HG02943 (cell line): ENCODE data around the gene ARHGEF16.

Experiments
- ATAC-seq: cut with Tn5 transposase; IDR thresholded peaks from one replicate; pipeline ENCODE4 v1.9.1; 2021; ENCODE audit warnings: mild to moderate bottlenecking, low read depth, moderate library complexity; ENCODE audit not compliant: unreplicated experiment

The ARHGEF16 gene

DNA sequence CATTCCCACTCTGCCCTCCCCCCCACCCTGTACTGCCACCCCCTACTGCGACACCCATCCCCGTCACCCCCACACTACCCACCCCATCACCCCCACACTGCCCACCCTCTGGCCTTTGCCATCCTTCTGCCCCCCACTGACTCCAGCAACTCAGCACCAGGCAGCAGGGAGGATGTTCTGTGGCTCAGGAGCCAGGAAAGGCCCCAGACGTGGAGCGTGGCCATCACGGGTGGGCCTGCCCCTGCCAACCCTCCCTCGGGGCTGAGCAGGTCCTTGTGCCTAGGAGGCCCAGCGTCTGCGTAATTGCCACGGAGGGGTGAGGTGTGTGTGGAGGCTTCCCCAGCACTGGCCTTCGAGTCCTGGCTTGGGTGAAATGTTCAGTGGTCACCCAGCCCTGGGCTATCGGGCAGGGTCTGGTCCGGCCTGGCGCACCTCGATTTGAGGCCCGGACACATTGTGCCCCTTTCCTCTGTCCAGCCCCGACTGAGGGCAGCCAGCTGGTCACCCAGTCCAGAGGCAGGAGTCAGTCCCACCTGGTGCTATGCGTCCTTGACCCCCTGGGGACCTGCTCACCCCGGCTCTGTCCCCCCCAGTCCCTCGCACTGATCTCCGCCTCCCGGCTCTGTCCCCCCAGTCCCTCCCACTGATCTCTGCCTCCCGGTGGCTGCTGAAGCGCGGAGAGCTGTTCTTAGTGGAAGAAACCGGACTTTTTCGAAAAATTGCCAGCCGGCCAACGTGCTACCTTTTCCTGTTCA is 23.0 kb downstream of the ARHGEF16 start:
- no peak for ATAC-seq

DNA sequence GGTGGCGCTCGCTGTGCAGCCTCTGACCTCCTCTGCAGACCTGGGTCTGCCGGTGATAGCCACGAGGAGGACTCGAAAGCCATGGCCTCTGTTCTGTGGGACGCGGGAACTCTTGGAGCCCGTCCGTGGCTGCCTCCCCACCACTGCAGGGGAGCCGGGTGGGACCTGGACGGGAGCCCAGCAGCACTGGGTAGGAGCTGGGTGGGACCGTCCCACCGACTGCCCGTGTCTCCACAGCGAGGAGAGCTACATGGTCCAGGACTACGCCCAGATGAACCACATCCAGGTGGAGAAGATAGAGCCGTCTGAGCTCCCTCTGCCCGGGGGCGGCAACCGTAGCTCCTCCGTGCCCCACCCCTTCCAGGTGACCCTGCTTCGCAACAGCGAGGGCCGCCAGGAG is 23.7 kb downstream of the ARHGEF16 start:
- ATAC-seq = no peak

DNA sequence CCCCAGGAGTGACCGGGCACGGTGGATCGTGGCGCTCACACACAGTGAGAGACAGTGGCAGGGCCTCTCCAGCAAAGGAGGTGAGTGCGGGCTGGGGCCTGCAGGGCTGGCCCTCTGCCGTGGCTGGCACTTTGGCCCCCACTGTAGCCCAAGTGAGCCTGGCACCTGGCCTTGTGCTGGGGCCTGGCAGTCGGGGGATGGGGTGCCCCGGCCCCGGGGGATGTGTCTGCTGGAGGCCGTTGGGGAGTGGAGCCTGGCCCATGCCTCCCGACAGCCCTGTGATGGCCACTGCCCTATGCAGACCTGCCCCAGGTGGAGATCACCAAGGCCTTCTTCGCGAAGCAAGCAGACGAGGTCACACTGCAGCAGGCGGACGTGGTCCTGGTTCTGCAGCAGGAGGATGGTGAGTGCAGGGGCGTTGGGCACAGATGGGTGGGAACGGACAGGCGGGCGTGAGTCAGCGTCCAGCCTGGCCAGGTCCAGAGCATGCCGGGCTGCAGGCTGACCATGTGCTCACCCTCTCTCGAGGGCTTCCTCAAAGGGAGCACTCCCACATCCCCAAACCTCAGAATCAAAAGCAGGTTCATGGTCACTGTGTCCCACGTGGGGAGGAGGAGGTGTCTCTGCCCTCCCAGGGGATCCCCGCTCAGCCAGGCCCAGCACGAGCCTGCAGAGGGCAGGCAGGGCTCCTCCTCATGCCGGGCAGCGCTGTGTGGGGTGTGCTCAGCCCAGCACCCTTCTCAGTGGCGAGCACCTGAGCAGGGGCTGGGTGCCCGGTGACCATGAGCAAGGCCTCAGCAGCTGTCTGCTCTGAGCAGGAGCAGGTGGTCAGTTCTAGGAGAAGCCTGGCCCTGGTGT is 25.3 kb downstream of the ARHGEF16 start:
- no peak for ATAC-seq

DNA sequence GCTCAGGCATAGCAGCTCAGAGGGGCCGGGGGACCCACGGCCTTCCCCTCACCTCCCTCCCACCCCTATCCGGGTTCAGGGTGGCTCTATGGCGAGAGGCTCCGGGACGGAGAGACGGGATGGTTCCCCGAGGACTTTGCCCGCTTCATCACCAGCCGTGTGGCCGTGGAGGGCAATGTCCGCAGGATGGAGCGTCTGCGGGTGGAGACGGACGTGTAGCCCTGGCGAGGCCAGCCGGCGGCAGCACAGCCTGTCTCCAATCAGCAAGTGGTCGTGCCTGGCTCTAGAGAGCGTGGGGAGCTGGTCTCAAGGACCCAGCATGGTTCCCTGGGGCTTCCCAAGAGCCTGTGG is 25.9 kb downstream of the ARHGEF16 start:
- ATAC-seq = no peak

DNA sequence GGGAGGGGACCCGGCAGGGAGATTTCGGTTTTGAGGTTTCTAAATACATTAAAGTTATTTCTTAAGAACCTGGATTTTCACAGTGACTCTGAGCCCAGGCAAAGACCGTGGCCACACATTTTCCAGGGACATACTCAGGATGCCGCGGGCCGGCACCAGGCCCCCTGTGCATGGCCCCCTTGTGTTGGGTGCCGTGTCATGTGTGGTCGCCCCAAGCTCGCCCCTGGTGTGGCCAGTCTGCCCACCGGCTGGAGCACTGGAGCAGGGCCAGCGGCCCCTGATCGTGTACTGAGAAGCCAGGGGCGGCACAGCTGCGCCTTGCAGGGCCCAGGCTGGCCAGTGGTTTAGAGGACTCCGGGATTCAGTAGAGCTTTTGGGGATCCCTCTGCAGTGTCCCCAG is 26.6 kb downstream of the ARHGEF16 start:
- no peak for ATAC-seq

DNA sequence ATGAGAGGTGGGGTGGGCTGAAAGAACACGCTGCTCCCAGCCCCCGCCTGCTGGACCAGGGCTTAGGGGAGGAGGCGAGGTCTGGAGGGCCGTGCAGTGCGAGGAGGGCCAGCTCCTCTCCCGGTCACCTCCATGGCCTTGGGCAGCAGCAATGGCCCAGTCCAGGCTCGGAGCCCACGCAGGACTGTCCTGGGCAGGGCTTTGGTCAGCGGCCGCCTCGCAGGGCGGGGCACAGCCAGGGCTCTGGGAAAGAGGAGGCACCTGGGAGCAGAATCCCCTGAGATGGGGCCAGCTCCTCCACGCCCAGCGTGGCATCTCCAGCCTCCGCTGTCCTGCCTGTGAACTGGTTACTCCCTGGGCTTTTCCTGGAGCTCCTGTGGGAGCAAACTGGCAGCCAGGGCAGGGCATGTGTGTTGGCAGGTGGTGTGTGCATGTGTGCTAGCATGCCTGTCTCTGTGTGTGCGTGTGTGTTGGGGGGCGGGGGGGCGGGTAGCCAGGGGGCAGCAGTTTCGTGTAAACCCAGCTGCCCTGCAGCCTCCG is 27.4 kb downstream of the ARHGEF16 start:
- ATAC-seq = no peak

DNA sequence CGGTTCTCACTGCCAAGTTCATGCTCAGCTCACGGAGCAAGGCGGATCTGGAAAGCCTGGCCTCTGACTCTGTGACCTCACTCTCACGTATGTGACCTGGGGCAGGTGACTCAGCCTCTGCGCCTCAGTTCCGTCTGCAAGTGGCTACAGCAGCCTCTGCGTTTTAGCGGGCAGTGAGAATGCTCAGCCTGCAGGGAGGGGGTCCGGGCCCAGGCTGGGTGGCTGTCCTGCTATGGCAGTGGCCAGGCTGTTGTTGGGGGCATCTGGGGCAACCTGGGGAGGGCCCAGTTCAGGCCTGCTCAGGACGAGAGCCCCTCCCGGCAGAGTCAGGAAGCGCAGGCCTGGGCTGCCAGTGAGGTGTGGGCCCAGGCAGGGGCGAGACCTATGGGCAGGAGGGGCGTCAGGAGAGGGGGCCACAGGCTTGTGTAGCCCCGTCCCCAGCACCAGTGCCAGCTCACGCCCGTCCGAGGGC is 27.9 kb downstream of the ARHGEF16 start:
- ATAC-seq = no peak

DNA sequence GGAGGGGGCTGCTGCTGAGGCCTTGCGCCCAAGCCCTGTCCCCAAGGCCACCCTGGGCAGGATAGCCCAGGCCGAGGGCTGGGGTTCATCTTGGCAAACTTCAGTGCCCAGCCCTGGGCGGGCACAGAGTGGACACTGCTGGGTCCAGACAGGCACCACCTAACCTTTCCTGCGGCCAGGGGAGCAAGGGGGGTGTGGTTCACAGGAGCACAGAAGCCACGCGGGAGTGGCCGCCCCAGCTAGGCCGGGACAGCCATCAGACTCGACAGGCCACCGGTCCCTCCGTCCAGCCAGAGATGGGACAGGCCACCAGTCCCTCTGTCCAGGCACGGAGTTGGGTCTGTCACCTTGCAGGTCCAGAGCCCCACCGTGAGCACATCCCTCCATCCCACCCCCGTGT is 28.9 kb downstream of the ARHGEF16 start:
- no peak for ATAC-seq

DNA sequence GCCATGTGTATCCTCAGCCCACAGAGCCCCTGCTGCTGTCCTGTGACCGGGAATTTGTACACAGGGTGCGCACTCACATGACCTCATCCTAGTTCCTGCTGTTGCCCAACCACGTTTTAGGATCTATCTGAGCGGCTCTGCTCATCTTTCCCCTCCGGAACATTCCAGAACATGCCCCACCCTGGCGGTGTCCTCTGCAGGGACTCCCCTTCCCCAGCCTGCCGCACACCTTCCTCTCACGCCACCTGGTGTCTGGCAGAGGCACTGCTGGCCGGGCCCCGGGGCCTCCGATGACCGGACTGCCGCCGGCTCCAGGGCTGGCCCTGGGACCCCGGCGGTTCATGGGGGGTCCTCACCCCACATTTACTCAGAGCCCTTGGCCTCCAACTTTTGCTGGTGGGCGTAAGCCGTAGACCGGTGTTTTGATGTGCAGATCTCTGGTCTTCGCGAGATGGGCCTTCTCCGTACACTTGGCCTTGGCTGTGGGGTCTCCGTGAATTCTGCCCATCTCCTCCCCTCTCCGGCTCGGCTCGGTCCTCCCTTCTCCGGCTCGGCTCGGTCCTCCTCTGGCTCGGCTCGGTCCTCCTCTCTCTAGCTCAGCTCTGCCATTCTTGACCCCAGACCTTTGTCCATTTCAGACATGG is 29.5 kb downstream of the ARHGEF16 start:
- no peak for ATAC-seq

DNA sequence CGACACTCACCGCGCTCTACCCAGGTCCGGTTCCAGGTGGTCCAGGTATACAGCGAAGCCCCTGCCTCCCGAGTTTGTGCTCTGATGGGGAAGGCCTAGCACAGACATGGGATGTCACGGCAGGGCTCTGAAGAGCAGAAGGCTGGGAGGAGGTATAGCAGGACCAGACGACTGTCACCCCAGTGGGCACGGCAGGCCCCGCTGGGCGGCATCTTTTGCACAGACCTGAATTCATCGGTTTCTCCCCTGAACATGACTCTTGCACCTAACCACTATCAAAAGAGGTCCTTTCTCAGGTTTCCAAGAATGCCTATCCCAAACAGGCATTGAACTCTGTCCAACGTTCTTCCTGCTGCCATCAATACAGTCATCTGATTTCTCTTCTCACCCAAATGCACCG is 30.6 kb downstream of the ARHGEF16 start:
- no peak for ATAC-seq

DNA sequence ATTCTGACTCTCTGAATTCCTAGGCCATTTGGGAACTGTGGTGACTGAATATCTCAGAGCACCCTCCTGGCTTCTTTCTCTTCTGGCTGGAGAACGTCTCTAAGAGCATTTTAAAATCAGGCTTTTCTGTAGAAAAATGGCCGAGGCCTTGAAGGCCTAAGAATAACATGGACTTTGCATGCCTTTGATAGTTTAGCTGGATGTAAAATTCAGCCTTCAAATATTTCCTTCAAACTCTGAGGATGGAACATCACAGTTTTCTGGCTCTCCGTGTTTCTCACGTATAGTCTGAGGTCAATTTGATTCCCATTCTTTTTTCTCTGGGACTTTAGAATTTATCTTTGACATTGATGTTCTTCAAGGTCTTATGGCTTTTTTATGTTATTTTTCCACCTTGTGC is 34.0 kb downstream of the ARHGEF16 start:
- ATAC-seq = no peak

DNA sequence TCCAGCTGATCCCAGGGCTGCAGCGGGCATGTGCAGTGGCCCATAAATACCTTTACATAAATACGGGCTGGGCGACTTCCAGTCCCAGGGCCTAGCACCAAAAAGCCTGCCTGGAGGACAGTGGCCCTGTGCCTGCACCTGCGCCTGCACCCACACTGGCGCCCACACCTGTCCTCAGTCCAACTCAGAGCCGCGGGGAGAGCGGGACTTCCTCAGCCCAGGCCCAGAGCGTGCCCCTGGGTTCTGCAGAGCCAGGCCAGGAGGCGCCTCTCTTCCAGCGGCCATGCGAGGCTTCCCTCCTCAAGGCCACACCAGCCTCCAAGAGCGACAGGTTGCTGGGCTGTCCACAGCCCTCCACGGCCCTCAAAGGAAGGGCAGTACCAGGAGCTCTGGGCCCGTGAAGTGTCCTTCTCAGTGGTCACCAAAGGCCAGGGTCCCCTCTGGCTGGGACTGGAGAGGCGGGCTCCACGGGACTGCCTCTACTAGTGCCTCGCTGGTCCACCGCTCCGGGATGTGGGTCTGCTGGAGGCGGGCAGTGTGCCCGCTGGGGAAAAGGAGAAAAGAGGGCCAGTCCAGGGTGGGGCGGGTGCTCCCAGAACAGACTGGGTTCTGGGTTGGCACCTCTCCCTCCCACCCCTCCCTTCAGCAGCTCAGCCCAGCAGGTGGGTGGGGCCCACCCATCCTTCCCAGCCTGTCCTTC is 35.7 kb downstream of the ARHGEF16 start:
- no peak for ATAC-seq

DNA sequence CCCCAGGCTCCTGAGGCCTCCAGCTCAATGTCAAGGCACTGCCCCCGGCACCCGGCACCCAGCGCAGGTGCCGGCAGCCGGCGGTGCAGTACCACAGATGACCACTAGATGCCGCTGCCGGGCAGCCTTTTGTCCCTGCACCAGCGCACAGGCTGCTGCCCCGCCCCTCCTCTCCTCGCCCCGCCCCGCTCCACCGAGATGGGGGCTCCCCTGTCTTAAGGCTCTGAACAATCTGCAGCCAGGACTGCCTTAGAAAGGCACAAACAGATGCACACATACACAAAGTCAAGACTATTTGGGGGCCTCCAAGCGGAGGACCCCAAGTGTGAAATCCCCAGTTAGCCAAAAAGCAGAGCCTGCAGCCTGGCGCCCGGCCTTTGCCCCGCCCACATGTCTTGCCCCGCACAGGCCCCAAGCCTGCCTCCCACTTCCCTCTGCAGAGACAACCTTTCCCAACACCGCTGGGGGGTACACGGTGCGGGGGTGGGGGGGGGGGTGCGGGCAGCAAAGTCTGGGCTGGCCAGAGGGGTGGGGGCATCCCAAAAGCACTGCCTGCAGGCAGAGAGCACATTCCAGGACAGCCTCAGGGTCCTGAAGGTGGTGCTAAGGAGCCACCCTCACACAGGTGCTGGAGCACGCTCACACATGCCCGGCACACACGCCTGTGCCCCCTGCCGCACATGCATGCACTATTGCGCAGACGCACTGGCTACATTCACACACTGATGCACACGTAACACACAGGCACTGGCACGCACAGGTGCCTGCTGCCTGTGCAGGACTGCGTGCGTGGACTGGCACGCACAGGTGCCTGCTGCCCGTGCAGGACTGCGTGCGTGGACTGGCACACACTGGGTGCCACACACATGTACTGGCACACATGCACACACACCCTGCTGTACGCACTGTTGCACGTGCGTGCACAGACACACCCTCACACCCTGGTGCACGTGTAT is 37.1 kb downstream of the ARHGEF16 start:
- ATAC-seq = no peak

DNA sequence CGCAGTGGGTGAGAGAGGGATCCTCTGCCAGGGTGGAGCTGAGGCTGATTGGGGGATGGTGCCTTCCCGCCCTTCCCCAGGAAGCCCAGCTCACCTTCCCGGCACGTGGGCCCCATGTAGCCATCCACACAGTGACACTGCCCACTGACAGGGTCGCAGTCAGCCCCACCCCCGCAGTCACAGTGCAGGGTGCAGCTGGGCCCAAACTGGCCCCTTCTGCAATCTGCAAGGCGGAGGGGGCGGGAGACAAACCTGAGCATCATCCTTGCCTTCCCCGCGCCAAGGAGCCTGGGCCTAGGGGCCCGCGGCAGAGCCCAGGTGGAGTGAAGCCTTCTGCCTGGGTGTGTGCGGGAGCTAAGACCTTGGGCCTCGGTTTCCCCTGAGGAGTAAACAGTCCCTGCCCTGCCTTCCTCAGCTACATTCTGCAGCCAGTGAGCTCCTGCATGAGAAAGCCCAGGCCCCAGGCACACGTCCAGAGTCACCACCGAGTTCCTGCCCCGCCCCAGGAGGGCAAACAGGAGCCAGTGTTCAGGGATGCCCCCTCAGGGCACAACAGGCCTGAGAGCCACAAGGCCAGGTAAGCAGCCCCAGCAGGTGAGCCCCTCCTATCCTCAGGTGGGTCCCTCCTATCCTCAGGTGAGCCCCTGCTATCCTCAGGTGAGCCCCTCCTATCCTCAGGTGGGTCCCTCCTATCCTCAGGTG is 38.2 kb downstream of the ARHGEF16 start:
- ATAC-seq = no peak

DNA sequence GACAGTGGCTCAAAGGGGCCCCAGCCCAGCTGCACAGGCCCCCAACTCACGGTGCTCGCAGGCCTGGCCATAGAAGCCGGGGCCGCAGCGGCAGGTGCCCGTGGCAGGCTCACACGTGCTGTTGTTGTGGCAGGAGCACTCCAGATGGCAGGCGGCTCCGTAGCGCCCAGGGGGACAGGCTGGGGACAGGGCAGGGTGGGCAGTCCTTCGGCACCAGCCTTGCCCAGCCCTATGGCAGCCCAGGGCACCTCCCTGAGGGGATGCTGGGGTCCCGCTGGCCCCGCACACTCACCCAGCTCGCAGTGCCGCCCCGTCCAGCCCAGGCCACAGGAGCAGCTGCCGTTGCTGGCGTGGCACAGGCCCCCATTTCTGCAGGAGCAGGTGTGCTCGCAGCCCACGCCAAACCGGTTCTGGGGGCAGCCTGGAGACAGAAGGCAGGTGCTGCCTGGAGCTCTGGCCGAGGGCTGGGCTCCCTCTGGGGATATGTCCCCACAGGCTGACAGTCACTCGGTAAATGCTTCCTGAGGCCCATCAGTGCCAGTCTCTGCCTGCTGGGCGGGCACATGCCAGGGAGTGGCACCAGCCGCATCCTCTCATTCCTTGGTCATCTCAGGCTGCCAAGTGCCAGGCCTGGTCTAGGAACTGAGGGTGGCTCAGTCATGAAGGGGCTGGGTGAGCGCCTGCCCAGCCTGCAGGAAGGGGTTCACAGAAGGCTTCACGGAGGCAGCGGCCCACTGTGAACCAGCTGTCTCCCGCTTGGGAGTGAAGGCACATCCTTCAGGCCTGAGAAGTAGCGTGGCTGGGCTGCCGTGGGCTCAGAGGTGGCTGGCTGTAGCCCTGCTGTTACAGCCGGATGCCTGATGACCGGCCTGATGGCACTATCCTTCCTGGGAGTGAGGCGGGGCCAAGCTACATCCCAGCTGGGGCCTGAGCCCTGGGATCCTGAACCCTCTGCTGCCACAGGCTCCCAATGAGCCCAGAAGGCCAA is 40.1 kb downstream of the ARHGEF16 start:
- ATAC-seq = no peak

DNA sequence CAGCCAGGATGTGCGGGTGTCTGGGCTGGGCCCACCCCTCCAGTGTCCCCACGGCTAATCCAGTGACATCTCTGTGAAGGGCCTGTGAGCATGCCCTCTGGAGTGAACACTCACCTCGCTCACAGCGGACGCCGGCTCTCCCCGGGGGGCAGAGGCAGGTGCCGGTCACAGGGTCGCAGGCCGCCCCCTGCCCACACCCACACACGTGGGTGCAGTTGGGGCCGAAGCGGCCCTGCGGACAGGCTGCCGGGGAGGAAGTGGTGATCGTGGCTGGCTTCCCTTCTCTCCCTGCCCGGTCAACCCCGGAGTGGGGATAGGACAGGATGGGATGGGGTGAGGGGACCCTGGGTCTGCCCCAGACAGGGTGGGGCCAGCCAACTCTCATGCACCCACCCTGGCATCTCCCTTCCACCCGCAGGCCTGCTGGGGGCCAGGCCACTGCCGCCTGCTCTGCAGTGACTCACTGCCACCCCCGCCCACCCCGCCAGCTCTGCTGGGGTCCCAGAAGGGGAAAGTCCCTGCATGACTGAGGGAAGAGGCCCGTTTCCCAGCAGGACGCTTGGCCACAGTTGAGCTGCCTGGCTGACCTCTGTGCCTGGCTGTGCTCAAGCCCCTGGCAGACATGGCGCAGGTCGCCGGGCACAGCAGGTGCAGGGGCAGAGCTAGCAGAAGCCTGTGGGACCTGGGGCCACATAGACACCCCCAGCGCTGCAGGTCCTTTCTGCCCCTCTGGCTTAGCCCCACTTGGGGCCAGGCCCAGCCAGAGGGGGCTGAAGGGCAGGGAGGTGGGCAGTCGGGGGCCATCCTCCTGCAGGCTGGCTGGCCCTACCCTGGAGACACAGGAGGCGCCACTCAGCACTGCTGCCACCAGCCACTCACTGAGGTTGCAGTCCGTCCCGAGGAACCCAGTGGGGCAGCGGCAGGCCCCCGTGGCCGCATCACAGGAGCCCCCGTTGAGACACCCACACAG is 41.6 kb downstream of the ARHGEF16 start:
- no peak for ATAC-seq
